Osteoblast (primary cell): ENCODE data around the gene NRG2. TPM values are rescaled to one million over a fixed set of nuclear protein-coding genes. Genes with fewer than 3 reads are reported as not detected.
A peak's percentile ranks its signal among the peaks of the same experiment; 100 is the strongest.

Source experiments
- DNase-seq: peaks from one replicate; pipeline ENCODE4 v3.0.0; 2011; ENCODE audit warnings: low spot score, mixed read lengths; ENCODE audit not compliant: insufficient read length; ENCODE audit errors: missing footprints
- H2AFZ ChIP-seq: 2 replicates; pipeline ENCODE4 v1.6.0; 2011; ENCODE audit warnings: mild to moderate bottlenecking, low read length
- H3K27ac ChIP-seq: 2 replicates; pipeline ENCODE4 v1.5.1; 2011; ENCODE audit warnings: mild to moderate bottlenecking, low read depth, low read length, moderate library complexity
- H3K27me3 ChIP-seq: 2 replicates; pipeline ENCODE4 v1.6.0; 2012; ENCODE audit warnings: mild to moderate bottlenecking, control low read depth, inconsistent platforms, low read length, moderate library complexity; ENCODE audit not compliant: insufficient read depth
- H3K36me3 ChIP-seq: 2 replicates; pipeline ENCODE4 v1.5.1; 2011; ENCODE audit warnings: mild to moderate bottlenecking, low read length, control low read depth, moderate library complexity; ENCODE audit not compliant: insufficient read depth
- H3K4me1 ChIP-seq: 2 replicates; pipeline ENCODE4 v1.5.1; 2011; ENCODE audit warnings: mild to moderate bottlenecking, low read length, control low read depth, moderate library complexity; ENCODE audit not compliant: insufficient read depth
- H3K4me2 ChIP-seq: 2 replicates; pipeline ENCODE4 v1.6.0; 2011; ENCODE audit warnings: mild to moderate bottlenecking, low read length; ENCODE audit not compliant: insufficient read depth
- H3K4me3 ChIP-seq: fragments of 200-600 bp; sonication (generic); 3 replicates; pipeline ENCODE4 v1.5.1; 2012; ENCODE audit warnings: mild to moderate bottlenecking, low read length, inconsistent platforms; ENCODE audit not compliant: insufficient read depth
- H3K79me2 ChIP-seq: 2 replicates; pipeline ENCODE4 v1.6.0; 2012; ENCODE audit warnings: mild to moderate bottlenecking, low read length, control low read depth, inconsistent platforms; ENCODE audit not compliant: insufficient read depth
- H3K9me3 ChIP-seq: 2 replicates; pipeline ENCODE4 v1.5.1; 2011; ENCODE audit warnings: low read depth, low read length, control low read depth
- H4K20me1 ChIP-seq: 2 replicates; pipeline ENCODE4 v1.6.0; 2012; ENCODE audit warnings: mild to moderate bottlenecking, low read length, control low read depth; ENCODE audit not compliant: insufficient read depth
- CTCF ChIP-seq: IDR thresholded peaks from 2 replicates; pipeline ENCODE4 v1.5.1; 2011; ENCODE audit warnings: mild to moderate bottlenecking, low read depth, low read length, moderate library complexity; ENCODE audit errors: extremely low read depth
- total RNA-seq: library from RNA; depleted of rRNA; stranded (reverse); fragments of >200 nt; gene quantifications from 2 replicates; pipeline ENCODE4 v1.2.3, GENCODE V29; 2012

The NRG2 gene
- total RNA-seq, 1 donor = 0.72 TPM

- H3K79me2 ChIP-seq = no peaks in the 10 kb centered on the region
- DNase-seq = no peak
- no peaks in the 10 kb centered on the region for H3K9me3 ChIP-seq
- no peak for TF ChIP-seq CTCF
- no peaks in the 10 kb centered on the region for H3K36me3 ChIP-seq
- no peak overlapping the region for H3K4me3 ChIP-seq
- H3K27ac ChIP-seq = no peak overlapping the region
- no peak overlapping the region for H3K4me2 ChIP-seq
- peaks cover 5% of the 10 kb centered on the region for H3K27me3 ChIP-seq
- no peaks in the 10 kb centered on the region for H4K20me1 ChIP-seq
- H2AFZ ChIP-seq = no peak overlapping the region
- peaks cover under 1% of the 10 kb centered on the region for H3K4me1 ChIP-seq
Observed at GRCh38 chr5:140033037-140033760, 9.9 kb downstream of the NRG2 start.

GRCh38 chr5:140032296-140032695, 10.8 kb downstream of the NRG2 start:
- no peak for DNase-seq
- no peak for TF ChIP-seq CTCF
- no peak overlapping the region for H3K4me2 ChIP-seq

GRCh38 chr5:140027807-140028206, 15.3 kb downstream of the NRG2 start:
- DNase-seq = no peak
- no peaks in the 10 kb centered on the region for H3K79me2 ChIP-seq
- no peak overlapping the region for H3K4me2 ChIP-seq
- no peak overlapping the region for H2AFZ ChIP-seq
- H3K27ac ChIP-seq = no peak overlapping the region
- no peaks in the 10 kb centered on the region for H3K9me3 ChIP-seq
- TF ChIP-seq CTCF = no peak
- no peak overlapping the region for H3K4me3 ChIP-seq
- peaks cover 21% of the 10 kb centered on the region for H3K27me3 ChIP-seq
- H4K20me1 ChIP-seq = no peaks in the 10 kb centered on the region
- no peaks in the 10 kb centered on the region for H3K36me3 ChIP-seq
- H3K4me1 ChIP-seq = no peaks in the 10 kb centered on the region

More at GRCh38 chr5:140032296-140032695, 10.8 kb downstream of the NRG2 start:
- Histone ChIP-seq H2AFZ (no peak overlapping the region), H3K4me3 (no peak overlapping the region), H3K27me3 (peaks cover 5% of the 10 kb centered on the region), H3K27ac (no peak overlapping the region), H3K9me3 (no peaks in the 10 kb centered on the region), H3K79me2 (no peaks in the 10 kb centered on the region), H4K20me1 (no peaks in the 10 kb centered on the region), H3K4me1 (no peaks in the 10 kb centered on the region), H3K36me3 (no peaks in the 10 kb centered on the region)

- no peak for TF ChIP-seq CTCF
- Histone ChIP-seq H3K9me3 (no peaks in the 10 kb centered on the region), H3K36me3 (no peaks in the 10 kb centered on the region), H3K4me1 (peaks cover 4% of the 10 kb centered on the region), H3K27ac (no peak overlapping the region), H3K4me2 (no peak overlapping the region), H2AFZ (no peak overlapping the region), H3K4me3 (no peak overlapping the region), H3K27me3 (peaks cover 41% of the 10 kb centered on the region), H3K79me2 (no peaks in the 10 kb centered on the region), H4K20me1 (no peaks in the 10 kb centered on the region)
- peak; percentile 58 for DNase-seq
Observed at GRCh38 chr5:140025736-140026135, 17.4 kb downstream of the NRG2 start.
